ACHN (cell line): ENCODE data around the gene RPS15A.
"Not testable (repeated sequence)": the region's sequence is repeated elsewhere in the genome, so short reads cannot be mapped to it uniquely, and the experiment has no call there.

Source experiments
- DNase-seq: peaks from one replicate; pipeline ENCODE4 v3.0.0-alpha.2; 2015
- in situ Hi-C: cut with HindIII; loops from 2 replicates; pipeline ENCODE4 v1.10.0; 2017; ENCODE audit warnings: low sequenced_read_pairs, low pct_ligation_motif_present, low pct_unique_long_range_greater_than_20kb

Gene RPS15A

DNA sequence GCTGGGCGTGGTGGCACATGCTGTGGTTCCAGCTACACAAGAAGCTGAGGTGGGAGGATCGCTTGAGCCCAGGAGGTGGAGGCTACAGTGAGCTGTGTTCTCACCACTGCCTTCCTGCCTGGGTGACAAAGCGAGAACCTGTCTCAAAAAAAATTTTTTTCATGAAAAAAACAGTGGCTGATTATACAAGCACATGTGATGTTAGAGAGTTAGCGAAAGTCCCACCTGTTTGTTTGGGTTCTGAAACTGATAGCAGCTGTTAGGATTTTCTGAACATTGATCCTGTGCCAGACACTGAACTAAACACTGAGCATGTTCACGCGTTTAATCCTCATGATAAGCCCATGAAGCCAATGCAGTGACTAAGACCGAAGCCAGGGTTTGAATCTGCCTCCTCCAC lies 22.9 kb downstream of the RPS15A start:
- DNase-seq, in situ Hi-C loops: not testable (repeated sequence)

DNA sequence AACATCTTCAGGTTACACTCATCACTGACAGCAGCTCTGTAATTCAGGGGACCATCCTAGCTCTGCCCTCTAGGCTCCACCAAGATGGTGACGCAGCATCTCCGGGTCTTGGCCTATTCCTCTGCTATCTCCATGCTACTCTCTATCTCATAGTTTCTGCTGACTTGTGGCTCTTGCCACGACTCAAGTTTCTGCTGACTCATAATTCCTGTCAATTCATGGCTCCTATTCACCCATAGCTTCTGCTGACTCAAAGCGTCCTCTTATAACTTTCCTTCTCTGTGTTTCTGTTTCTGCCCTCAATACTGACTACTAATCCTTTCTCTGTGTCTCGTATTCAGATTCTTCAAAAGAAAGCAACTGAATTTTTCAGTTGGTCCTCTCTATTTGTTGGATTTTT lies 27.4 kb downstream of the RPS15A start:
- in situ Hi-C loops, DNase-seq: not testable (repeated sequence)

GRCh38 chr16:18759598-18760520 lies 30.3 kb downstream of the RPS15A start:
- DNase-seq, in situ Hi-C loops: not testable (repeated sequence)

DNA sequence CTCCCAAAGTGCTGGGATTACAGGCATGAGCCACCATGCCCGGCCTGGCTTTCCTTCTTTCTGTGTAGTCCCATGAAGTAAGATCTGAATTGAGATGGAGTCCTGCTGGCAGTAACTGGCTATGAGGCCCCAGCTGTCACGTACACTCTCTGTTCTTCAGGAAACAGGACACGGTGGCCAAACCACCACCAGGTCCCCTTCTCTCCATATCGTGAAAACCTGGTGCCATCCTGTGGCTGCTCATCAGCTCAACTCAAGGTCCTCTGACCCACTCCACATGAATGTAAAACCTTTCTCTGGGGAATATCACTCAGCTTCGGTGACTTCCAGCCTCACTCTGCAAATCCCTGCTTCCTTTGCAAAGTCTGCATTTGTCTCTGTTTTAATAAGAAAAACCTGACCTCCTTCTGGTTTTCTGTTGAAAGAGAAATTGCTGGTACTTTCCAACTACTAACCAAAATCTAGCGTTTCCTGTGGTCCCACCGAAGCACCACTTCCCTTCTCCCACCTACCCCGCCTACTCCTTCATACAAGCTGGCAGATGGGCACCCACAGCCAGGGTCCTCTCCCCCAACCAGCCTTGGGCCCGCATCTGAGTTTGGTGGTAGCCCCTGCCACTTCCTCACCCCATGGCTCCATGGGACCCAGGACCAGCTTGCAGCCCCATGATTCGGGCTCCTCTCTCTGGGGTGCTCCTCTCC lies 32.0 kb downstream of the RPS15A start:
- DNase-seq, in situ Hi-C loops: not testable (repeated sequence)

DNA sequence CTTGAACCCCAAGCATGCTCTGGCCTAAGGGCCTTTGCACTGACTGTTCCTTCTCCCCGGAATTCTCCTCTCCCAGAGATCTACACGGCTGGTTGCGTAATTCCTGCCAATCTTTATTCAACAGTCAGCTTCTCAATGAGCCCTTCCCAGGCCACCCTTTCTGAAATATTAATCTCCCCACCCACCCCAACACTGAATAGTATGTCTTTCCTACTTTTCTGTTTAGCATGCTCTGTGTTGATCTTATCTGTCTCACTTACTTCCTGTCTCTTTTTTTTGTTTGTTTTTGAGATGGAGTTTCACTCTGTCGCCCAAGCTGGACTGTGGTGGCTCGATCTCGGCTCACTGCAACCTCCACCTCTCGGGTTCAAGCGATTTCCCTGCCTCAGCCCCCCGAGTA lies 33.5 kb downstream of the RPS15A start:
- DNase-seq, in situ Hi-C loops: not testable (repeated sequence)

DNA sequence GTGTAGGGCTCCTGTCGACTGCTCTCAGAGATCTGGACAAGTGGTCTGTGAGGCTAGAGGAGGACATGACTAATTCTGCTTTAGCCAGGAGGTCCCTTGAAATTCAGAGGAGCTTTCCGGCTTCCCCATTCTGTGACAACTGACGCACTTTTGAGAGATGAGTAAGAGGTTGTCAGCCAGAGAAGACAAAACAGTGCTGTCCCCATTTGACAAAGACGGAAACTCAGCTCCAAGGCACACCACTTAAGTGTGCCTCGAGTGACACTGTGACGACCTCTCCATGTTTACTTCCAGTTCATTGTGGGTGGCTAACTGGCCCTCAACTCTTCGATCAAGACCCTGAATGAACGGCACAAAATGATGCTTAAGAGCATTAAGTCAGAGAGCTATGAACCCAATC lies 47.3 kb downstream of the RPS15A start:
- in situ Hi-C loops, DNase-seq: not testable (repeated sequence)

DNA sequence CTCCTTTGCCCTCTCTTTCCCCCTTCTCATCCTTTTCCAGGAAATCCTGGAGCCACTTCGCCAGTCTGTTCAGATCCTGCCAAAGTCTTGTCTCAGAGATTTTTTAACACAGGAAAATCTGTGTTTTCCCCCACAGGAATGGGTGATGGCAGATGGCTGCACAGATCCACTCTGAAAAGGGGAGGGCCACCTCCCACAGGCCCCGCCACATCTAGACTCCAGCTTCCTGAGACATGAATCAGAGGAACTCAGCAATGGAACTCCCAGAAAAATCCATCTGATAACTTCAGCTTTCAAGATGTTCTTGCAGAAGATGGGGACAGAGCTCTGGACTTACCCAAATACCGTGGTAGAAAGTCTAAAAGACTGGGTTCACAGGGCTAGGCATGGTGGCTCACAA lies 50.1 kb downstream of the RPS15A start:
- in situ Hi-C loops, DNase-seq: not testable (repeated sequence)

DNA sequence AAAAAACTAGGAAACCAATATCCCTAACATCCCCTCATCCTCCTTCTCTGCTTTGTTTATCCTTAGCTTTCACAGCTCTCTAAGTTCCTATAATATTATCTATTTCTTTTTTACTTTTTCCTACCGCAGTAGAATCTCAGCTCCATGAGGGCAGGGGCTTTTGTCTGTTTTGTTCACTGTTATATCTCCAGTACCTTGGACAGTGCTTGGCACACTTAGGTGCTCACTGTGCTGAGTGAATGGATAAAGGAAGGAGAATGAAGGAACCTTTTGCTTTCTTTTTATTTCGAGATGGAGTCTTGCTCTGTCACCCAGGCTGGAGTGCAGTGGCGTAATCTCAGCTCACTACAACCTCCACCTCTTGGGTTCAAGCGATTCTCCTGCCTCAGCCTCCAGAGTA lies 51.4 kb downstream of the RPS15A start:
- in situ Hi-C loops, DNase-seq: not testable (repeated sequence)

- DNase-seq, in situ Hi-C loops: not testable (repeated sequence)
These were observed 55.9 kb downstream of the RPS15A start for GRCh38 chr16:18734279-18734678.
